Stimulated activated CD4-positive, alpha-beta T cell treated with anti-CD3 and anti-CD28 coated beads, Interleukin-1b, Interleukin-23, amount 100 ng/mL, for 48 hours (primary cell): ENCODE data around the gene IL16.
"Not testable (repeated sequence)": the region's sequence is repeated elsewhere in the genome, so short reads cannot be mapped to it uniquely, and the experiment has no call there.

Experiments used
- DNase-seq: peaks from one replicate; pipeline ENCODE4 v3.0.0-alpha.2; 2020

The IL16 gene

GRCh38 chr15:81174792-81175327 is 21.8 kb upstream of the IL16 start:
- no peak for DNase-seq

GRCh38 chr15:81175496-81175895 is 21.2 kb upstream of the IL16 start:
- no peak for DNase-seq

DNA sequence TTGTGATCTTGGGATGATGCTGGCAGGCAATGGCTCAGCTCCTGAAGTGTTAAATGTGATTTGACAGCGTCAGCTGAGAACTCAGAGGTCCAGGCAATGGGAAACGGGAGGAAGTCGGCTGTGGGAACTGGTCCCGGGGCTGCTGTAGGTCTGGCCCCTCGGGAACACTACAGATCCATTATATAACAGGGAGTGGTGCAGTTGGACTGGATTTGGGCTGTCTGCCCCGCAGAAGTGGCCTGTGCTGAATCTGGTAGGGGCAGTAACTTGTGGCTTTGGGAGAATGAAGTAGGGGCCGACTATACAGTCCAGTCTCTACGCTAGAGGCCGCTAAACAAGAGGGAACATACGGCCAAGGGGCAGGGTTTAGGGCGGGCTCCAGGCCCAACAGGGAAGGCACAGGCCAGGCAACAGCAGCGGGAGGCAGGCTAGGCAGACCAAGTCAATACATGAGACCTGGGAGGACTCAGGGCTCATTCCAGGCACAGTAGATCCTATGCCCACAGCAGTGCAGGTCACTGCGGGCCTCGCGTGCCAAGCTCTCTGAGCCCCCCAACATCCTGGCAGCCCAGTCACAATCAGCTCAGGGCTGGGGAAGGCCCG is 20.3 kb upstream of the IL16 start:
- no peak for DNase-seq

- DNase-seq = no peak
These were observed 18.3 kb upstream of the IL16 start for GRCh38 chr15:81178365-81178764.

DNA sequence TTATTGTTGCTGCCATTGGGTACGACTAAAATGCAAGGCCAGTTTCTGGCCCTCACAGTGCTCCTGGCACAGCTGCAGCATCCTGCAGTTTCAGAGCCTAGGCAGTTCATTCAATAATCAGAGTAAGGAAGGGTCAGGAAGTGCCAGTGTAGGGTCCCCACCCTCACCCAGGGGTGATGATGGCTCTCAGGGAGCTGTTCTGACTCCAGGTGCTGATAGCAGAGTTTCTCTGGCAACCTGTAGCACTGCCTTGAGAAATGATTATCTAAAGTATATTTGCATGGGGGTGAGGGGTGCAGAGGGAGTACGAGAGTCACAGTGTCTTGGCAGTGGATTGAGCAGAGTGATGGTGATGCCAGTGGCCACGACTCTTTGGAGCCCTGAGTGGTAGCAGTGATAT is 15.5 kb upstream of the IL16 start:
- DNase-seq = no peak

GRCh38 chr15:81182031-81182755 is 14.5 kb upstream of the IL16 start:
- DNase-seq = no peak

GRCh38 chr15:81182756-81183438 is 13.8 kb upstream of the IL16 start:
- DNase-seq = no peak

GRCh38 chr15:81183439-81183775 is 13.3 kb upstream of the IL16 start:
- DNase-seq = no peak

GRCh38 chr15:81184188-81184587 is 12.5 kb upstream of the IL16 start:
- no peak for DNase-seq

- DNase-seq = no peak
These were observed 10.9 kb upstream of the IL16 start for GRCh38 chr15:81185631-81186295.

- no peak for DNase-seq
These were observed 8.3 kb upstream of the IL16 start for GRCh38 chr15:81188354-81188753.

GRCh38 chr15:81189583-81190283 is 6.9 kb upstream of the IL16 start:
- DNase-seq = no peak

GRCh38 chr15:81190922-81191507 is 5.7 kb upstream of the IL16 start:
- no peak for DNase-seq

DNA sequence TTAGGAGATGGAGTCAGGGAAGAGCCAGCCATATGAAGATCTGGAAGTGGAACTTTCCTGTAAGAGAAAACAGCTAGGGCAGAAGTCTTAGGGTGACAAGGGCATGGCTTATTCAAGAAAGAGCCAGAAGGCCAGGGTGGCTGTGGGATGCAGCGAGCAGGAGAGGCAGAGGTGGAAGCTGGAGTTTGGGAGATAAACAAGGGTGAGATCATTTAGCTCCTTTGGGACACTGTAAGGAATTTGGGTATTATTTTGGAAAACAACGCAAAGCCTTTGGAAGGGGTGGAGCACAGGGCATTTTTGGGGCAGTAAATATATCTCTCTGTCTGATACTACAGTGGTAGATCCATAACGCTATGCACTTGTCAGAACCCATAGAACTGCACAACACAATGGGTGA is 5.0 kb upstream of the IL16 start:
- no peak for DNase-seq

DNA sequence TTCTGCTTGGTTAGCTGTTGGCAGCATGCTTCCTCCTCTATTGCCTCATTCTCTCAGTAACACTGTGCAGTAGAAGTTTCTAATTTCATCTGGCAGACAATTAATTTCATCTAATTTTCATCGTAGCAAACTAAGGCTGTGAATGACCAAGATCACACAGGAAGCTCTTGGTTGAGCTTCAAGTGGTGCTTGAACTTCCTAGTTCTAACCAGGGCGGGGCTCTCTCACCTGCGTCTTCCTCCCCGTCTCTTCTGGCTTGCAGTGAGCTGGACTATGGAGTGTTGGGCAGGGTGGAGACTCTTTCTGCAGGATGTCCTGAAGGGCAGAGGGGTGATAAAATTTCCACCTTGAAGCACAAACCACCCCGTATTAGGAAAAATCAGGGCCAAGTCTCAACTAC is 2.0 kb upstream of the IL16 start:
- DNase-seq = no peak

DNA sequence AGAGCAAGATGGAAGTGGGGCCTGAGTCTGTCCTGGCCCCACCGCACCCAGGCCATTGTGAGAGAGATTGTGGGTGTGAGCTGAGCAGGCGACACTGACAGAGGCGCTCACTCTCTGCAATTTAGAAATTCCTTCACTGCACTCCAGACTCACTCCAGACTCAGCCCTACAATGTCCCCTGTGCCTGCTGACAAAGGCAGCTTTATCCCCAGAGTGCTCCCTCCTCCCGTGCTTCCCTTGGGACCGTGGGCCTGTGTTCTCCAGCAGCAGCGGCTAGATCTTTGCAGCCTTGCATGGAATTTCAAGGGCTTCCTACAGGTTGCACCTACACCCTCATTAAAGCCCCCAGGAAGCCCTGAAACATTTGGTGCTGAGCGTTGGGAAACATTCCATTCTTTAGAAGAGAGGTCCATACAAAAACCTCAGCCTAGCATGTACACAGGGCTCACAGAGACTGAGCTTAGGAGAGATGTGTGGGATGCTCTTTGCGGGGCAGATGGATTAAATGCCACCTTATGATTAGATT is 1.3 kb upstream of the IL16 start:
- DNase-seq = no peak

- DNase-seq = no peak
These were observed 564 bp downstream of the IL16 start for GRCh38 chr15:81197255-81197630.

DNA sequence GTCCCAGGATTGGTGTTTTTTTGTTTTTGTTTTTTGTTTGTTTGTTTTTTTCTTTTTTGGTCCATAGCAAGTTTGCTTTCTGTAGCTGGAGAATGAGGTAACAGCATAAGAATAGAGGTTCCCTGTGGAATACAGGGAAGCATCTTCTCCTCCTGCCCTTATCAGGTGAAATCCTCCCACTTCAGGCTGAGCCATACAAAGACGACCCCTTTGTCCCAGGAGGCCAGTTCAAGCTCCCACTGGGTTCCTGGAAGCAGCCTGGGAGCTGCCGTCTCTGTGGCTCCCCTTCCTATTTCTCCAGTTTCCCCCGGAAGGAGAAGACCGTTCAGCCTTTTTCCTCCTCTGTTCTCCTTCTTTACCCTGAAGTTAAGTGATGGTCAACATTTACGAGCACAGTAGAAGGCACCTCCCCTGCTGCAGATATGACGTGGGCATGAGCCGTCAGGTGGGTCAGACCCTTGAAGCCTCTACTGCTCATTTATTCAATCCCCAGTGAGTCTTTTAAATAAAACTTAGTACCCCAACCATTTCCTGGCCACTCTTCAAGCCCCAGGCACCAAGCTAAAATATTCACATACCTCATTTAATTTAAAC is 1.1 kb downstream of the IL16 start:
- DNase-seq = no peak

DNA sequence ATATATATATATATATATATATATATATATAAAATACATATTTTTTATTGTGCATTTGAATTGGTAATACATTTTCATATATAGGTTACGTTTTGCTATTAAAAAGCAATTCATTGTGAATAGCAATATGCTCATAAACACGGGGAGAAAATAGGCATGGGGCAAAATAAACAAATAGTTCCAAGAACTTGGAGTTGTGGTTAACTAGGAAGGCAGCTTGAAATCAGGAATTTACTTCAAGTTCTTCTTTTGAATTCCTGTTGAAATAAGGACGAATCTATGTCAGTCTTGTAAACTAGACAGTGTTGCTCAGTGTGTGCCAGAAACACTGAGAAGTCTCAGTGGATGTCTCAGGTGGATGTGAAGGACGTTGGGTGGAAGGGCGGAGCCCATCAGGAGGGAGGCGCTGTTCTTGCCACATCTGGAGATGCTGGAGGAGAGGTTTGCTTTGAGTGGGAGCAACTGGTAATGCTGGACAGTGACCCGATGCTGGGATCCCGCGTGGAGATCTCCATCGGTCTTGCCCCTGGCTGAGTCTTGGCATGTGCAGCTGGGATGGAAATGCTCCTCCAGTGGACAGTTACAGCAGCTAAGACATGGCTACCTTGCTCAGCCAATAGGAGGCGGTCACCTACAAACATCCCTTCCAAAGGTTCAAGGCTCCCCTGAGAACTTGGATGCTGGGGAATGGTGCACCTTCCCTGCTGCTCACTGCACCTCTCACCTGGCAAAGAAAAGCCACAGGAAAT is 2.5 kb downstream of the IL16 start:
- no peak for DNase-seq

DNA sequence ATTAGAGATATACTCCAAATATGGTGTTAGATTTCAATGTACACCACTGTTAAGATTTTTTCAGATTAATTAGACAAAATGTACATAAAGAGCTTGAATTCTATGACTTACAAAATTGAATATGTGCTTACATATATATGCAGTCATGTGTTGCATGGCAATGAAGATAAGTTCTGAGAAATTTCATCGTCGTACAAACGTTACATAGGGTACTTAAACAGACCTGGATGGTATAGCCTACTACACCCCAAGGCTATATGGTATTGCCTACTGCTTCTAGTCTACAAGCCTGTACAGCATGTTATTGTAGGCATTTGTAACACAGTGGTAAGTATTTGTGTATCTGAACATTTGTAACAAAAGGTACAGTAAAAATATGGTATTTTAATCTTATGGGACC is 9.3 kb downstream of the IL16 start:
- DNase-seq = no peak

DNA sequence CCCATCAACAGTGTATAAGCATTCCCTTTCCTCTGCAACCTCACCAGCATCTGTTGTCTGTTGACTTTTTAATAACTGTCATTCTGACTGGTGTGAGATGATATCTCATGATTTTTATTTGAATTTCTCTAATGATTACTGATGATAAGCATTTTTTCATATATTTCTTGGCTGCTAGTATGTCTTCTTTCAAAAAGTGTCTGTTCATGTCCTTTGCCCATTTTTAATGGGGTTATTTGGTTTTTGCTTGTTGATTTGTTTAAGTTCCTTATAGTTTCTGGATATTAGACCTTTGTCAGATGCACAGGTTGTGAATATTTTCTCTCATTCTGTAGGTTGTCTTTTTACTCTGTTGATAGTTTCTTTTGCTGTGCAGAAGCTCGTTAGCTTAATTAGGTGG is 11.3 kb downstream of the IL16 start:
- DNase-seq = not testable (repeated sequence)
